Effector CD8-positive, alpha-beta T cell (primary cell): ENCODE data around the gene MAGI2.

Experiments used
- DNase-seq: peaks from one replicate; lab custom pipeline; 2025; lab: John Stamatoyannopoulos, UW

The MAGI2 gene

DNA sequence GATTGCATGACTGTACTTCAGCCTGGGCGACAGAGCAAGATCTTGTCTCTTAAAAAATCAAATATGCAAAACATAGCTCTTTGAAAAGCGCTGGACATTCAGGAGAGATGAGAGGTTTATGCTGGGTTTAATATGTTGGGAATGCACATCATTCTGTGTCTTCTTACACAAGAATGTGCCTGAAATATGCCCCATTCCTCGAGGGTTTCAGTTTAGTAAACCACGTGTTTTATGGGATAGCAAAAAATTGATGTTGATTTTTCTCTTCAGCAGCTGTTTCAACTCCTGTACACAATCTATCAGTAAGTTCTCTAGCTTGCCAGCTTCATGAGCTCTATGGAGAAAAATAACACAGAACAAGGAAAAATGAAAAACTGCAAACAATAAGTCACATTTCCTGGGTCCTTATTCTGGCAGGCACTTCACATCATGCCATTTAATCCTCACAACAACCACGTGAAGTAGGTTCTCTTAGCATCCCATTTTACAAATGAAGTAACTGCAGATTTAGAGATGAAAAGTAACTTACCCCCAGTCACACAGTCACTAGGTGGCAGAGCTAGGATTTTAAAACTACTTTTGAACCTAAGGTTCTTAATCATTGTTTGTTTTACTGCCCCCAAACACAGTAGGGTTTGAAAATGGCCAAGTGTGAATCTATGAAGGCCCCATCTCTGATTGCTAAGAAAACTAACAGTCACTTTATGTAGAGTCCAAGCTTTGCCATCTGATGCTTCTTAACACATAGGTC is 1231.3 kb downstream of the MAGI2 start:
- no peak for DNase-seq

DNA sequence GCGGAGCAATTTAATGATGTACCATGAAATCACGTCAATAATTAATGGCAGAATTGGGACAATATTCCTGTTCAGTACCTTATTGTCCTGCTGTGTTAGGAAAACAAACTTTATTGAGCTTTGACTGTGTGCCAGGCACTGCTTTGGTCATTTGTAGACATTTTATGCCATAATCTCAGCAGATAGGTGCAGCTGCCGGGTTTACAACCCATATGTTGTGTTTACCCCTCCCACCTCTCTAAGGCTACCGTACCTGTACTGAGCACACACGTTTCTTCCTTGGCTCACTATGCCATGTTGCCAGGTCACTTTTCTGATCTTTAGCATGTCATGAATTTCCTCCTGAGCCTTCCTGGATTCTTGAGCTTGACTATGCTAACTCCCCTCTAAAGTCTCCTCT is 1232.7 kb downstream of the MAGI2 start:
- no peak for DNase-seq

DNA sequence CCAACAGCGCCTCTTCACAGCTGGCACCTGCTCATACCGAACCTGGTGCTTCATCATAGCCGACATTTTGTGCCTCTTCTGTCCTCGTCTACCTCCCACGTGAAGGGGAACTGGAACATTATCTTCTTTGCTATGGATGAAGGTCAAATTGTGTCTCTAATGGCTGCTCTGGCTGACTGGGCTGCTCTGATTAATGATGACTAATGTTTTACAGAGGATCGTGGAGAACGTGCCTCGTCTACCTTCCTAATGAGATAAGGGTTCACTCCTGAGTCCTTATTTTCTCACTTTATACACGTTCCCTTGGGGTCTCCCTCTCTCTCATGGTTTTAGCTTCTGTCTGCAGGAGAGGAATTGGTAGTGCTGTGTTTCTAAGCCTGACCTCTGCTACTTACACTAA is 1234.6 kb downstream of the MAGI2 start:
- no peak for DNase-seq

DNA sequence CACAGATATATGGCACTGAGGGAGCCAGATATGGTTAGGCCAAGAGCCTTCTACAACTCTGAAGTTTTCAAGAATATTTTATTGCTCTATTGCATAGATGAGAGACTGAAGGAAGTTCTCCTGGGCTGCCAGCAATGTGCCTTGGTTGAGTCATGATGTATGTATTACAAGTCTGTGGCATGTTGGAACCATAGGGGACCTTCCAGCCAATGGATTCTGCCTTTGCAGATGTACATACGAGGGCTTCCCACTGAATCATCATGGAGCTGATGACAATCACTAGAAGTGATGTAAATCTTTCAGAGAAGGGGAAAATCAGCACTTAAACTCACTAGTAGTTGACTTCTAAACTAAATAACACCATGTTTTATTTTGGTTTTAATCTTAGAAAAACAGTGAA is 1235.4 kb downstream of the MAGI2 start:
- DNase-seq: no peak

DNA sequence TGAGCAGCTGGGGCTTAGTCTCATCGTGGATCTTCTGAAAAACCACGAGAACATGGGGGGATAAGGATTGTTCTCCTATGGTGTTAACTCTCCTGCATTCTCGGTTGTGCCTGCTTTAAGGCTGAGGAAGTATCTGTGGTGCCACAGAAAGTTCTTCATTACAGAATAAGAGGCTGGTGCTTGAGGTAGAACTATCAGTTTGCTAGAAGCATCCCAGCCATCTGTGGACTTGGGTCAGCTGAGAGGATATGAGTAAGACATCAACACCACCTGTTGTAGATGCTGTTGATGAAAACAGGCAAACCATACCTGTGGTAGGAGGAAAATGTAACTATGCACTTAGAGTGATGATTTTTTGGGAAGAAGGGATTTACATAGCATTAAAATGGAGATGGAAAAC is 1238.3 kb downstream of the MAGI2 start:
- no peak for DNase-seq

DNA sequence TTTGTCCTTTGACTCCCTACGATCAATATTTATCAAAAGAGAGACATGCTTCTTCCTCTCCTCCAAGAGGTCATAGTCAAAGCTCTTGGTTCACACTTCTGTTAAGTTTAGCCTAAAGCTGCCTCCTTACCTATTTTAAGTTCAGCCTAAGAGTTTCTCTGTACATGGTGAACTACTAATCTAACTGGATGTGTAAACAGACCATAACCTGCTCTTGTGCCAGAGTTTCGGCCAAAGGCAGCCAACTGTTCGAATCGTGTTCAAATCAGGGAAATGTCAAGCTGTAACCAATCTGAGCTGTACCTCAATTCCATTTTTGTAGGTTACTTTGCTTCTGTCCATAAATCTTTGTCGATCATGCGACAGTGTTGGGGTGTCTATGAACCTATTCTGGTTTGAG is 1240.1 kb downstream of the MAGI2 start:
- DNase-seq: no peak

DNA sequence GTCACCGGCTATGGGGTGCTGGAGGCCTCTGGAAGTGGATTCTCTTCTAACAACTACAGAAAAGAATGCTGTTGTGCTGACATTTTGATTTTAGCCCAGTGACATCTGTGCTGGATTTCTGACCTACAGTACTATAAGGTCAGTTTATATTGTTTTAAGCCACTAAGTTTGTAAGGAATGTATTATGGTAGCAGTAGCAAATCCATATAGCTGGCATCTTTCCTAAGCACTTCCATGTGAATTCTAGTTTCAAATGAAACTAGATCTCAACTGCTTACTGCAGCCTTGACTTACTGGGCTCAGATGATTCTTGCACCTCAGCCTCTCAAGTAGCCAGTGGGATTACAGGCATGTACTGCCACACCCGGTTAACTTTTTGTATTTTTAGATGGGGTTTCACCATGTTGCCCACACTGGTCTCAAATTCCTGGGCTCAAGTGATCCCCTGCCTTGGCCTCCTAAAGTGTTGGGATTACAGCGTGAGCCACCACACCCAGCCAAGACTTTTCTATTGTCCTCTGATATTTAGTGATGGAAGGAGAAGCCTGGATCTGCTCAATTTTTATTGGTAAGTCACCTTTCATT is 1240.9 kb downstream of the MAGI2 start:
- no peak for DNase-seq

DNA sequence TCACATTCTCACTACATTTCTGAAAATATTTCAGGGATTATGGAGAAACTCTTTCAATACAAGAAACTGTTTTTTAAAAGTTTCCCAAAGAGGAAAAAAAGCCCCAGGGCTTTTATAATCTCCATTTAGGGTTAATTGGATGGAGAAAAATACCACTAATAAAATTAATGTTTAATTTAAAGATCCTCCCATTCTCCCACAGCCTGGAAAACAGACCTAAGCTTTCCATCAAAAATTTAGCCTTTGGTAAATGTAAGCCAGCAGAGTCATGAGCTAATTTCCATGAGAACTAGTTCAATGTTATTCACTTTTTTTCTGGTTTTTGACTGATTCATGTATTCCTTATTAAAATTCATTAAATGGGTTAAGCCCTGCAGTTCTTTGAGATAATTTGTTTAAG is 1246.2 kb downstream of the MAGI2 start:
- no peak for DNase-seq

DNA sequence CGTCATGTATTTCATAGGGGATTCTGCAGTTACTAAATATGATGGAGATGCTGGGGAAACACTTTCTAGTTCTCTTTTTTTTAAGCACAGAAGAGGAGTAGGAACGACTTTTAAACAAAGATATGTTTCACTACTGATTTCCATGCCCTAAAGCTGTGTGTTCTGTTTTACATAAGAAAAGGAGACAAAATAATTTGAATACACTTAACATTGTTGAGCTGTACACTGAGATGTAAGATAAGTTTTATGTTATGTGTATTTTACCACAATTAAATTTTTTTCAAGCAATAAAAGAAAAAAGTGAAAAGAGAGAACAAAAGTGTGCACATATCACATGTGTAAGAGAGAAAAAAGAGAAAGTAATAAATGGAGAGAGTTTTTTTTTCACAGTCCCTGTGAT is 1246.7 kb downstream of the MAGI2 start:
- no peak for DNase-seq

DNA sequence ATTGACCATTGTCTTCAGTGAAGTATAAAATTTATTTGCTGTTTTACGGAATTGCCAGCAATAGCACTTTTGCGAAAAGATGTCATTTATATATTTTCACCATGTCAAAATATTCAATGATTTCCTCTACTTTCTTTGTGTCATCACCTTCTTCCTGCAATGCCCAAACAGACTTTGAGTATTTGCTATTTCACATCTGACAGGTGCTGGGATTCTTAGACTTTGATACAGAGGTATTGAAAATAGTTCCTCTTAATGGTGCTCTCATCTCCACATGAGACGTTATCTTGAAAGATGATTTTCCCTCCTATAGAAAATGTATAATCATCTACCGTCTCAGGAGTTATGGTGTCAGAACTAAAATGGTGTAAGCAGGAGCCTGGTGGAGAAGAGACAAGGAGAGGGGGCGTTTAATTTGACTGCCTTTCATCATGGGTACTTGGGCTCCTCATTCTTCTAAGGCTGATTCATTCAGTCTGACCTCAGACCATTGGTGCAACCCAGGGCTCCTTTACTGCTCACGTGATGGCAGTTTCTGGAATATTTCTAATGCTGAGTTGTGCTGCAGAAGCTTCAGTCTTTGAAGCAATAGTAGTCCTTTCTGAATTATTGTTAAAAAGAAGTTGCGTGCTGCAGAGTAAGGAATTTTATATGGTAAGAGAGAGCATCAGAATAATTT is 1250.3 kb downstream of the MAGI2 start:
- no peak for DNase-seq

DNA sequence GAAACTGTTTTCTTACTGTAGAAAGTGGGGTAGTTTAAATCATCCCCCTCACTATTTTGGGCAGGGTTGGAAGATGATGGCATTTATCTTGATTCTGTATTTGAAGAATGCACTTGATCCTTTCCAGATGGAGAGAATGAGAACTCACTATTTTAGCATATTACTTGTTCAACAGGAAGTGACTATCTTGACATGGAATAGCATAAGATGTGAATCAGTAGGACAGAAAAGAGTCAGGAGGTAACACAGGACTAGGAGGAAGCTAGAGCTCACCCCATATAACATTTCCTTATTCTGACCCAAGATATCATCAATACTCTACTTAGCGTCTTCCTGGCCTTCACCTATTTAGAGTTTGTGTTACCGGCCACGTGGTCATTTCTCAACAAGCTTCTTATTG is 1254.7 kb downstream of the MAGI2 start:
- DNase-seq: no peak

DNA sequence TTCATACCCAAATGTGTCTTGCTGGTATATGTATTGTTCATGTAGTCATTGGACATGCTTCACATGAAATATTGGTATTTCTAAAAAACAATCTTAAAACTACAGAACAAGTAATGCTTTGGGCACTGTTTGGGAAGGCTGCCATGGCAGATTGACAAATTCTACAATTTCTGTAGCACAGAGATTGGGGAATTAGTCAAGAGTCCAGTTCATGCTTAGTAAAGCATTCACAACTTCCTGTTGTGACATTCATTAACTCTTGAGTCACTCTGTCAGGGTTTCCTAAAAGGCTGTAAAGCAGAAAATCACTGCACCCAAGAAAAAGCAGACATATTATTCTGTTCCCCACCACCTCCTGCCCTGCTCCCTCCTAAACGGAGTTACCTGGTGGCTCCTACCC is 1256.0 kb downstream of the MAGI2 start:
- no peak for DNase-seq

DNA sequence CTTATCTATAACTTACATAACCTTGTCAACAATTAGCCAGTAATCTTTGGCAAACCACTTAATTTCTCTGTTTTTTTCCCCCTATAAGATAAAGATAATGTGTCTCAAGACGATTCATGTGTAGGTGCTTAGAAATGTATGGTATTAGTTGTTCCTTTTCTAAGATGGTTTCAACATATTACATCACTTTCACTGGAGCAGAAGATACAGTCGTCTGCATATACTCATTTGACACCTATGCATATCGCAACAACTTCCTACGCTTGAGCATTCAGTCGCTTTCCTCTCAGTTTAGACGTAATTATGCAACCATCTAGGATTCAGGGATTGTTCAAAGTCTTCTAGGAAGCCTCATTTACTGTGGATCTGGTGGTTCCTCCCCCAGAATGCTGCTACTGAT is 1258.2 kb downstream of the MAGI2 start:
- no peak for DNase-seq

DNA sequence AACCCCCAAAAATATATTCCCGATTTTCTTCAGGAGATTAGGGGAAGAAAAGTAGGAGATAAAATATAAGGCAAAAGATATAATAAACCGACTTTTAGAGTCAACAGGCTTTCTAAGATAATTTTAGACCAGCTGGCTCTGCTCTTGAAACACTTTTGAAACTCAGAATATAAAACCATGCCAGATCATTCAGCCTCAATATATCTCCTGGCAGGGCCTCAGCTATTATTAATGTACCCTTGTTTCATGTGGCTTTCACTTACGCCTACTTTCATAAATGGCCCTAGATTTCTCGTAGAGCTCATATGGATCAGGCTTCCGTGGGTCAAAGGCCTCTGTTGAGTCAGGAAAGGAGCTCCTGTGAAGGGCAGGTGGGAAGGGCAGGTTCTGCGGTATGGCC is 1258.9 kb downstream of the MAGI2 start:
- DNase-seq: no peak

DNA sequence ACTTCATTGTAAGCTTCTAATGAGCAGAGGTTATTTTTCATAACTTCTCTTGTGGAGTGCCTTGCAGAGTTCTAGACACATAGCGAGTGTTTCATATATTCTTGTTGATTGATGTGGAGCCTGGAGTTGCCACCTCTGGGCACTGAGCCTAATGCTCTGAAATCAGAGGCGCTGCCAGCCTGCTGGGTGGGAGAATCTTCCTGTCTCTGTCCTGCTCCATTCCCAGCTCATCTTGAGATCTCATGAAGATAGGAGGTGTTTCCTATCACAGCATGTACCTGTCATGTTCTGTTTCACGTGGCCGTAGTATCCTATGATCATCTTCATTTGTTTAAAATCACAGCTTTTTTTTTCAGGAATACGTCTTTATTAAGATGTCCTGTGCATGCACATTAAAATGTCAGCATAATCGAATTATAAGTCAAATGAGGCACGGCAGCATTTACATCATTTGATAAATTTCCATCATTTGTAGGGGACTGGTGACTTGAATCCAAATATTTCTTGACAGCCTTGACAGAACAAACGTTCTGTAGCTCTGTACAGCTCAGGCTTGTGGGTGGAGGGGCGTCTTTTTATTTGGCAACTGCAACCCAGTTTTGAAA is 1261.9 kb downstream of the MAGI2 start:
- DNase-seq: no peak

DNA sequence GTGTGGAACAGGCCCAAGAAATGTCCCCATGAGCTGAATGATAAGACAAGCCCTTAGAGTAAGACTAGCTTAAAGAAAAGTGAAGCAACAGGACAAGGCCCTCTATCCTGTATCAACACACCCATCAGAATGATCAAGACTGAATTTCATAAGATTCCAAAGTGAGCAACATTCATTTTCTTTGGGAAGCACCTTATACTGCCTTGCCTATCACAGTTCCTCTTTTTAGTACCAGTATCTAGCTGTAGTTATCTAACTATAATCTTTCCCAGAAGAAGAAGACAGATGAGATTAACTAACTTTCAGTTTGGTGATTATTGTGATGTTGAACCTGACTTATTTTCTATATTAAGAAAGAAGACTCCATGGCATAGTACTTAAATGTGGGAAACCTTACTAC is 1263.7 kb downstream of the MAGI2 start:
- DNase-seq: no peak

DNA sequence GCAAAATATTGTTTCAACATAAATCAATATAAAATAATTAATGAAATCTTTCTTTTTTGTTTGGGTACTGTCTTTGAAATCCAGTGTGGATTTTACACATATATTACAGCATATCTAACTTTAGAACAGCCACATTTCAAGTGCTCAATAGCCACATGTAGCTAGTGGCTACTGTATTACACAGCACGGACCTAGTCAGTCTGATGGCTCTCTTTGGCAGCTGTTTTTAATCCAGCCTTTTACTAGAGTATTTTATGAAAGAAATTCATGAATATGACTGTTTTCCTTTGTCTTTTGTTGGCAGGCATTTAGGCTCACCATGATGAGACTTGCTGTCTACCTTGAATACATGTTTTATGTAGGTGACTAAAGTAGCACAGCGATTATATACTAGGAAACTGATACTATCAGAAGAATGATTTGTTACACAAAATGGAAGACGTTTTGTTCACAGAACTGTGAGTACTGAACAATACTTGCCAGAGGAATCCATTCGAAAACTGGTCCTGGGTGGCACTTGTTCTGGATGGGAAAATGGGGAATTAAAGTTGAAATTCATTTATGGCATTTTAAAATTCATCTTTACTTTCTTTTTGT is 1268.2 kb downstream of the MAGI2 start:
- DNase-seq: no peak

DNA sequence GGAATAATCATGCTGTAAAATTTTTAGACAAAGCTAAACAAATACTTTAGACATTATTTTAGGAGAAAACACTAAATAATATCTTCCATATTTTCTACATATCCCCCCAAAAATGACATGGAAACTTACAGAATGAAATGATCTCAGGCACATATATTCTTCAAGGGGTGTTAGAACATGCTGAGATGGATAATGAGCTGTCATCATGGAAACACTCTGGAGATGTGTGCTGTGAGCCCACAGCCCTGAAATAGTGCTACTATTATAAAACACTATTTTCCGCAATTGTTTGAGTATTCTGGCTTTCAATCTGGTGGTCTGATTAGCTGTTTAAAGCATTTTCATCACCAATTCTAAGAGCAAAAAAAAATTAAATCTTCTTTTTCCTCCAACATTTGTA is 1269.2 kb downstream of the MAGI2 start:
- no peak for DNase-seq

DNA sequence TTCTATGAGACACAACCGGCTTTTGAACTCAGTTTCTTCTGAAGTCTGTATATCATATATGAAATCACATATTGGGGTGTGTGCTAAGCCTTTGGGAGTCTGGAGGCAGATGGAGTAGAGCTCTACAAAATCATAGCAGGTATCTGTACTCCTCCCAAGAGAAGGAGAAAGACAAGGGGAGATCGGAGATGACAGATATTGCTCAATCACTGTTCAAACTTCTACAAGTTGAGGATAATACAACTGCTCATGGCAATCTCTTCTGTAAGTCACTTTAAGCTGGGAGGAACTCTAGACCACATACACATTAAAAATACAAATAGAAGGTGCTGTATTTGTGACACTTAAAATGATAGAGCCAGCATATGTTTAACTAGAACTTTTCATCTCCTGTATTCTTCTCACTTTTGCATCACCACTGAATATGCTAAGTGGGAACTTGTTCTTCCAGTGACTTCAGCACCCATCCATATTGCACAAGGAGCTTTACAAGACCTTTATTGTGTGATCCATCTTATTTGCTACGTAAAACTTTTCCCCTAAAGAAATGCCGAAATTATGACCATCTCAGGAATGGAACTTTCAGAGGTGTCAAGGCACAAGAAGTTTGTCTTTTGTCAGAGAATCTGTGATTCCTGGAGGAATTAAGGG is 1273.5 kb downstream of the MAGI2 start:
- no peak for DNase-seq

DNA sequence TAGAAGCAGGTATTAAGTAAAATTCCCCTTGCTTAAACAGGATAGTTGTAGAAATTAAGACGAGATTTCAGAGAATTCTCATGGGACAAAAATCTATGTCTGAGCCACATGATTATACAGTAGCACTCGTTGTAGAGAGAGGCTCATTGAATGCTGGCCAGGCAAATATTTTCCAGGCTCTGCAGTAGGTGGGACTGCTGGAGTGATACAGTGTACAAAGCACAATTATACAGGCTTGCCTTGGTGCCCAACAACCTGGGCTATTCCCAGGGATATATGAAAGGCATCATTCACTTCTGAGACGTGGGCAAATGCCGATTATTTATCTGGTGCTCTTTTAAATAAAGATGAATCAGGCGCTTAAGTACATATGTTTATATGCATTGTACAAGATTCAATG is 1274.3 kb downstream of the MAGI2 start:
- DNase-seq: no peak

DNA sequence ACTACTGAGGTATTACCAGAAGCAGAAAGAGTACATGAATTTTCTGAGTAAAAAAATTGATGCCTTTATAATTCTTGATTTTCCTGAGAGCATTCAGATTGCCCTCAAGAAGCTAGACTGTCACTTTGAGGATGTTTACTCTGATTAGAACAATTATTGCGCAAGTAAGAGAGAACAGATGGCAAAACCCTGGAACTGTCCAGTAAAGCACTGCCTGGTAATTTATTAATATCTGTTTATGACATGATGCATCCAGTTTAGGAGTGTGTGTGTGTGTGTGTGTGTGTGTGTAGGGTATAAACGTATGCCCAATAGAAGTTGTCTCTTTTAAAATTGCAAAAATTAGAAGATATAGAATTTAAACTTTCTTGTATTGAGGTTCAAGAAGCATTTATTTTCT is 1275.1 kb downstream of the MAGI2 start:
- no peak for DNase-seq

DNA sequence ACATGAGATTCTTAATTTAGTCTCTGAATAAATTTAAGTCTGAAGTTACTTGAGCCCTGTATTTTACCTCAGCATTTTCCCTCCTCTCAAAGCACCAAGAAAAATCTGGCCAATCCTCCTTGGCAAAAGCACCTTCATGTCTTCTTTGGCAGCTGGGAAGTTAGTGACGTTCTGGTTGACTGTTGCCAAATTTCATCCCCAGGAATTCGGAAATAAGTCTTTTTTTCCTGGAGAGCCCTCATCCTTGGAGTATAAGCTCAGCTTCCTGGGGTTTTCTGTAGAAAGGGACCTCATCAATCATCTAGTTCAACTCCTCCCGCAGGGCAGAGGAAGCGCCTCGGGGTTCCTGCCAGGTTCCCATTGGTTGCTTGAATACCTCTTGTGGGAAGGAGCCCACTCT is 1277.3 kb downstream of the MAGI2 start:
- no peak for DNase-seq
